ENCODE data around the gene DZANK1.

GRCh38 chr20:18477218-18477617, 10.4 kb upstream of the DZANK1 start:
- no peak for TF ChIP-seq CTCF (IDR thresholded peaks at IDR 0.05)
- no peak for TF ChIP-seq POLR2A (IDR thresholded peaks at IDR 0.05)
